Esophagus mucosa (tissue), 1 donor: Measurements from ENCODE around the gene ETV5. TPM values are rescaled to one million over a fixed set of nuclear protein-coding genes. Genes with fewer than 3 reads are reported as not detected.
"Not testable (repeated sequence)": the region's sequence is repeated elsewhere in the genome, so short reads cannot be mapped to it uniquely, and the experiment has no call there.

Source experiments
- ATAC-seq: fragments of 200-7000 bp; cut with Tn5 transposase; one replicate; pipeline ENCODE4 v1.9.1; 2020
- total RNA-seq: library from RNA; stranded (reverse); gene quantifications from one replicate; pipeline ENCODE4 v1.2.4, GENCODE V29; 2023
- donor health status: DM: yes; HTN: yes; CAD: no.

ETV5 gene
- total RNA-seq, 1 donor from 2014 or later = 4.3 TPM

GRCh38 chr3:186021673-186022362, 87.1 kb downstream of the ETV5 start:
- no peak for ATAC-seq

- ATAC-seq = not testable (repeated sequence)
Observed at GRCh38 chr3:186021250-186021649, 87.6 kb downstream of the ETV5 start.

DNA sequence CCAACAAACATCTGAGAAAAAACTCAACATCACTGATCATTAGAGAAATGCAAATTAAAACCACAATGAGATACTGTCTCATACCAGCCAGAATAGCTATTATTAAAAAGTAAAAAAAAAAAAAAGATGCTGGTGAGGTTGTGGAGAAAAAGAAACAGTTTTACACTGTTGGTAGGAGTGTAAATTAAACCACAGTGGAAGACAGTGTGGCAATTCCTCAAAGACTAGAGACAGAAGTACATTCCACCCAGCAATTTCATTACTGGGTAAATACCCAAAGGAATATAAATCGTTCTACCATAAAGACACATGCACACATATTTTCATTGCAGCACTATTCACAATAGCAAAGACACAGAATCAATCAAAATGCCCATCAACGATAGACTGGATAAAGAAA, 89.6 kb downstream of the ETV5 start:
- not testable (repeated sequence) for ATAC-seq

DNA sequence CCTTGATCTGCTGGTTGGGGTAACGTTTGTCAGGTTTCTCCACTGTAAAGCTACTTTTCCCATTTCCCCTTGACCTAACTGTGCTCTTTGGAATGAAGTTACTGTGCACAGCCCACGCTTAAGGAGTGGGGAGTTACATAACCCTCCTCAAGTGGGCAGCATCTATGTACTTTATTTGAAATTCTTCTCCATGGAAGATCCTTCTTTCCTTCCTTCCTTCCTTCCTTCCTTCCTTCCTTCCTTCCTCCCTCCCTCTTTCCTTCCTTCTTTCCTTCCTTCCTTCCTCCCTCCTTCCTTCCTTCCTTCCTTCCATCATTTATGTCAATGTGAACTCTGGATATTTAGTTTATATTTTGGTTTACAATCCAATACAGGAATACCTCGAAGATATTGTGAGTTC, 94.0 kb downstream of the ETV5 start:
- no peak for ATAC-seq

DNA sequence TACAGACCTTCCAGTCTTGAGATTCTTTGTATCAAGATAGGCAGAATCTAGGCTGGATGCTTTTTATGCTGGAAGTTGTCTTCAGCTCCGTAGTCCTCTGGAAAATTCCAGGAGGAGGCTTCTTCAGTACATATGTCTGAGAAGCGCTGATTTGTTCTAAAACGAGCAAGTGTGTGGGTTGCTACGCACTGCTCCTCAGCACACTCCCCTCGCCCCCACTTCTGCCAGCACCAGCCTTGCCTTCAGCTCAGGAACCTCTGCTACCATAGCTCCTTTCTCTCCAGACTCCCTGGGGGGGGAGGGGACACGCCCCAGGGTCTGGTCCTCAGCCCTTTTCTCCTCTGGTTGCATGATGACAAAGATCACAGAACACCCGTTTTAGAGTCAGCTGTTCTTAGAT, 95.6 kb downstream of the ETV5 start:
- ATAC-seq = no peak

DNA sequence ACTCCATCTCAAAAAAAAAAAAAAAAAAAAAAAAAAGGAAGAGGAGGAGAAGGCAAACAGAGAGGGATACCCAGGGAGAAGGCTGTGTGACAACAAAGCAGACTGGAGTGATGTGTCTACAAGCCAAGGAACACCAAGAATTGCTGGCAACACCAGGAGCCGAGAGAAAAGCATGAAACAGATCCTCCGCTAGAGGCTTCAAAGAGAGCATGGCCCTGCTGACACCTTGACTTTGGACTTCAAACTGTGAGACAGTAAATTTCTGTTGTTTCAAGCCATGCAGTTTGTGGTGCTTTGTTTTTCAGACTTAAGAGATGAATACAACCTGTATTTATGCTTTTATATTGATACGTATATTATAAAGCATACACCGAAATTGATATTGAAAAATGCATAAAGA, 96.8 kb downstream of the ETV5 start:
- no peak for ATAC-seq

DNA sequence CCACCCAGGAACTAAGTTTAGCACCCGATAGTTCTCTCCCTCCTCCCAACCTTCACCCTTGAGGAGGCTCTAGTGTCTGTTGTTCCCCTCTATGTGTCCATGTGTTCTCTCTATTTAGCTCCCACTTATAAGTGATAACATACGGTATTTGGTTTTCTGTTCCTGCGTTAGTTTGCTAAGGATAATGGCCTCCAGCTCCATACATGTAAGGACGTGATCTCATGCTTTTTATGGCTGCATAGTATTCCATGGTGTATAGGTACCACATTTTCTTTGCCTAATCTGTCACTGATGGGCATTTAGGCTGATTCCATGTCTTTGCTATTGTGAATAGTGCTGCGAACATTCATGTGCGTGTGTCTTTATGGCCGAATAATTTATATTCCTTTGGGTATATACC, 104.2 kb downstream of the ETV5 start:
- ATAC-seq = no peak

DNA sequence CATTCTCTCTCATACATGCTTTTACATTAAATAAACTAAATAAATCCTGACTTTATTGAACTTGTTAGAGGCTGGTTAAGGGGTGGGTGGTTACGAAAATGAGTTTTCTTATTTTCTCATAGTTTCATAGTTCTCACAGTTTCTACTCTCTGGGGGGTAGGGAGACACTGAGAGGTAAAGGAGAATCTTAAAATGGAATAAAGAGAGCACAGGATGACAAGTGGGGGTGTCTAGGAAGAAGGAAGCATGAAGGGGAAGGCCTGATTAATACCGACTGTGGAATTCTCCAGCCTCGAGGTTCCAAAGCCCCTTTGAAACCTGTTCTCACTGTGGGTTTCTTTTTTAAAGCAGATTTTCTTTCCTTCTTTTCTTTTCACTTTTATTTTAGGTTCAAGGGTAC, 104.7 kb downstream of the ETV5 start:
- ATAC-seq = no peak

GRCh38 chr3:186003610-186004009, 105.3 kb downstream of the ETV5 start:
- no peak for ATAC-seq

- no peak for ATAC-seq
Observed at GRCh38 chr3:186002884-186003472, 105.9 kb downstream of the ETV5 start.

DNA sequence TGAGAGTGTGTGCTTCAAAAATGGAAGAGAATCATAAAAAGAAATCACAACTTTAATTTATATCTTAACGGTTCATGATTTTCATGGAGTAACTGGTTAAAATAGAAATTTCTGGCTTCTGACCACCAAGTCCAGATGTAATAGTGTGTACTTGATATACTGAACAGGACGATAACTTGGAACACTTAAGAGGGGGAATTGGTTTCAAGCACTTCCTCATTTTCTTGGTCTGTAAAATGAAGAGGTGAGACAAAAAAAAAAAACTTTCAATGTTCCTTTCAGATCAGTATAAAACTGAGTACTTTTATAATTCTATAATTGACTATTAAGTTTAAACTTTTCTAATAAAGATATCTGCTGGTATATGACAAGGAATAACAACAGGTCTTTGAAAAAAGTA, 107.0 kb downstream of the ETV5 start:
- no peak for ATAC-seq

DNA sequence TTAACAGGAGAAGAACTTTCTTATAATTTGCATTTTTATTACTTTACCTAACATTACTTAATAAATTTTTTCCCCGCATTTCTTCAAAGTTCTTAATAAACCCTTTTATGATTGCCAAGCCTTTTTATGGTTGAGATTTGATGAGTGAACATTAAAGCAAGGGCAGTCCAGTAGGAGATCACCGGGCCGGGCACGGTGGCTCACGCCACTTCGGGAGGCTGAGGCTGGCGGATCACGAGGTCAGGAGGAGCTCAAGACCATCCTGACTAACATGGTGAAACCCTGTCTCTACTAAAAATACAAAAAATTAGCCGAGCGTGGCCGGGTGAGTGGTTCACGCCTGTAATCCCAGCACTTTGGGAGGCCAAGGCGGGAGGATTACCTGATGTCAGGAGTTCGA, 109.7 kb downstream of the ETV5 start:
- ATAC-seq = no peak

DNA sequence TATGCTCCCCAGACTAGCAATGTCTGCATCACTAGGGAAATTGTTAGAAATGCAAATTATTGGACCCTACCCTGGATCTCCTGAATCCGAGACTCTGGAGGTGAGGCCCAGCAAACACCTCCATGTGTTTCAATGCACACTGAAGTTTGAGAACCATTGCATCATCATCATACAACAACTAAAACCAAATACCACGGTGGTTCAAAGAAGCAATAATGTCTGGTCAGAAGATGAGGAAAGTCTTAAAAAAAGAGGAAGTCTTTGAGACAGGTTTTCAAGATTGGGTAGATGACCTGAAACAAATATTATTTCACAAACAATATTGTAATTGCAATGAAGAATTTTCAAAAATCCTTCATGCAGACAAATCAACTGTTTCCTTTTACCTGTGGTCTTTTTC, 110.8 kb downstream of the ETV5 start:
- ATAC-seq = no peak

GRCh38 chr3:185997130-185997529, 111.8 kb downstream of the ETV5 start:
- ATAC-seq = no peak

Other genes with a start within 250 kb of the ETV5 start
- gene TRA2B, start 171.1 kb downstream of the ETV5 start, total RNA-seq = 86.0 TPM